DOHH2 (cell line): ENCODE results near the gene PRDM7.
"Not testable (repeated sequence)": the region's sequence is repeated elsewhere in the genome, so short reads cannot be mapped to it uniquely, and the experiment has no call there.

Source experiments
- CTCF ChIP-seq: fragments of 200-600 bp; sonication (generic); IDR thresholded peaks from one replicate; pipeline ENCODE4 v1.5.1; 2014; ENCODE audit warnings: antibody characterized with exemption, mild to moderate bottlenecking, low read depth, low read length; ENCODE audit not compliant: poor library complexity, severe bottlenecking
- EZH2phosphoT487 ChIP-seq: fragments of 200-600 bp; sonication (generic); IDR thresholded peaks from 2 replicates; pipeline ENCODE4 v1.6.1; 2017; ENCODE audit warnings: borderline replicate concordance, mild to moderate bottlenecking, antibody characterized with exemption, low read length, moderate library complexity, mixed read lengths

GRCh38 chr16:90094791-90095190, 17.7 kb upstream of the PRDM7 start:
- TF ChIP-seq CTCF, EZH2phosphoT487: not testable (repeated sequence)
